Heart left ventricle (tissue), 16 donors: Measurements from ENCODE around the gene PEAK1. TPM values are rescaled to one million over a fixed set of nuclear protein-coding genes. Genes with fewer than 3 reads are reported as not detected.

Source experiments
- ATAC-seq, 4 donors: fragments of 200-7000 bp; cut with Tn5 transposase; one replicate each; pipeline ENCODE4 v1.9.1; 2020 to 2022; ENCODE audit warnings: moderate library complexity in 4 of 4, mild to moderate bottlenecking in 3 of 4, moderate number of reproducible peaks in 1 of 4
- DNase-seq, 5 donors: peaks; one replicate each; pipeline ENCODE4 v3.0.0-alpha.2; 2020
- H3K27ac ChIP-seq, 12 donors: fragments of 200-600 bp; sonication (generic) in 4 of 12; one replicate each; pipeline versions ENCODE4 v1.5.0 to v1.8.0; 2016 to 2022; ENCODE audit warnings: mild to moderate bottlenecking in 2 of 12
- H3K27me3 ChIP-seq, 9 donors: fragments of 200-600 bp; sonication (generic) in 2 of 9; one replicate each; pipeline versions ENCODE4 v1.5.1 to v1.8.0; 2016 to 2022; ENCODE audit warnings: mild to moderate bottlenecking in 3 of 9
- H3K36me3 ChIP-seq, 9 donors: fragments of 200-600 bp; sonication (generic) in 2 of 9; one replicate each; pipeline versions ENCODE4 v1.5.0 to v1.8.0; 2018 to 2022; ENCODE audit warnings: mild to moderate bottlenecking in 2 of 9
- H3K4me1 ChIP-seq, 12 donors: fragments of 200-600 bp; sonication (generic) in 4 of 12; one replicate each; pipeline versions ENCODE4 v1.5.0 to v1.8.0; 2016 to 2022; ENCODE audit warnings: mild to moderate bottlenecking in 3 of 12
- H3K4me3 ChIP-seq, 12 donors: fragments of 200-600 bp; sonication (generic) in 4 of 12; one replicate each; pipeline versions ENCODE4 v1.5.0 to v1.8.0; 2017 to 2022; ENCODE audit warnings: mild to moderate bottlenecking in 9 of 12, moderate library complexity in 4 of 12
- H3K9me3 ChIP-seq, 12 donors: fragments of 200-600 bp; sonication (generic) in 4 of 12; one replicate each; pipeline versions ENCODE4 v1.5.0 to v1.8.0; 2016 to 2022; ENCODE audit warnings: mild to moderate bottlenecking in 1 of 12
- CTCF ChIP-seq, 12 donors: fragments of 200-600 bp; sonication (generic) in 4 of 12; IDR thresholded peaks; one replicate each; pipeline versions ENCODE4 v1.5.0 to v1.8.0; 2018 to 2022; ENCODE audit warnings: antibody characterized with exemption in 12 of 12, mild to moderate bottlenecking in 5 of 12
- POLR2A ChIP-seq, 2 donors: fragments of 450-650 bp; IDR thresholded peaks; one replicate each; pipeline ENCODE4 v1.6.1; 2017; ENCODE audit warnings: antibody characterized with exemption in 2 of 2, mild to moderate bottlenecking in 2 of 2, moderate library complexity in 2 of 2
- WGBS, 4 donors: extraction: QIAGEN DNeasy Blood & Tissue Kit in 2 of 4; methylation state at CpG; one replicate each; pipeline versions ENCODE4 v1.1.5 to v1.1.7; 2013 to 2018; 5-methylcytosine and 5-hydroxymethylcytosine counted together
- intact Hi-C, 10 donors: fragments of 100-400 bp; cut with DNase I; formaldehyde crosslinking; loops; one replicate each; pipeline versions ENCODE4 v1.11.1 to v1.14.2; 2022
- polyA plus RNA-seq, 2 donors: library from polyadenylated mRNA; stranded (reverse); fragments of 200-250 nt; gene quantifications; one replicate each; pipeline ENCODE4 v1.2.3, GENCODE V29; 2013
- total RNA-seq, 9 donors: library from RNA; depleted of rRNA in 2 of 9; stranded (reverse); fragments of >200 nt in 2 of 9; fragmentation: NEBNext Ultra II Directional in 3 of 9; extraction: Animal tissue kit (Norgen Biotek cat#: 25700) in 3 of 9; gene quantifications; one replicate each; pipeline versions ENCODE4 v1.1.0 to v1.2.4, GENCODE V29; 2016 to 2023
- donor health status: ischemic (EF 13 %, LVEDD 7.1; RV severe dilation, severe dysfunction).
- donor health status: healthy with polysubstance abuse.
- donor health status: DM: no; HTN: yes; CAD: no.
- donor health status: DM: no; HTN: no; CAD: no.
- donor health status: ischemic (EF 25% LVEDD 6.9; RV normal size, moderate dysfunction).
- donor health status: ischemic (EF 25% LVEDD 5.7; RV mildly dilated, moderate dysfunction).
- donor health status: healthy.
- donor health status: DM: yes; HTN: yes; CAD: no.
- donor health status: ischemic (EF 35%, LVEDD 5.7; RV mildly dilated, moderate dysfunction).
- donor health status: nonischemic (EF 11% LVEDD 7.7; RV severe dilation, severe dysfunction).
- donor health status: DM: yes; HTN: yes; CAD: no.
- donor health status: PGD.
- donor health status: ischemic (EF 29% LVEDD 5.4; RV normal size, mild dysfunction).
- donor health status: nonischemic (EF 23%, LVEDD 6.1; RV moderate dilation, normal function).

The PEAK1 gene
- total and polyA plus RNA-seq, 11 donors: 12.8 to 139 (median 86.3) TPM

- Histone ChIP-seq H3K4me3 (no peak overlapping the region), H3K9me3 (no peaks in the 10 kb centered on the region), H3K27ac (no peak overlapping the region), H3K27me3 (no peaks in the 10 kb centered on the region), H3K36me3 (peaks cover 0 to 57% (median 51%) of the 10 kb centered on the region in 9 donors), H3K4me1 (peaks cover 0 to 8% (median 0%) of the 10 kb centered on the region in 12 donors)
- intact Hi-C loops: no loop called here
- DNase-seq: no peak
- no peak for TF ChIP-seq CTCF (IDR thresholded peaks at IDR 0.05)
- TF ChIP-seq POLR2A (IDR thresholded peaks at IDR 0.05): no peak
- ATAC-seq: no peak
- WGBS, 4 donors: 88 to 96% (median 93%) methylated on average over 2 of the region's 2 CpGs
Measured at GRCh38 chr15:77053709-77054108, 366.2 kb downstream of the PEAK1 start.

GRCh38 chr15:77052556-77052955 is 367.3 kb downstream of the PEAK1 start:
- Histone ChIP-seq H3K27ac (no peak overlapping the region), H3K4me3 (no peak overlapping the region), H3K9me3 (no peaks in the 10 kb centered on the region), H3K27me3 (no peaks in the 10 kb centered on the region), H3K4me1 (peaks cover 0 to 8% (median 0%) of the 10 kb centered on the region in 12 donors), H3K36me3 (peaks cover 0 to 60% (median 54%) of the 10 kb centered on the region in 9 donors)
- DNase-seq (no peak), ATAC-seq (no peak)
- intact Hi-C loops: no loop called here
- 63 to 73% (median 67%) methylated on average over 2 of the region's 2 CpGs for WGBS, 4 donors
- TF ChIP-seq CTCF (IDR thresholded peaks at IDR 0.05) (no peak), POLR2A (IDR thresholded peaks at IDR 0.05) (no peak)

Other genes starting within 250 kb of the PEAK1 start
- 10 to 100 TPM; 22.6 to 54.1 (median 39.9) TPM for gene HMG20A, start 784 bp upstream of the PEAK1 start, total RNA-seq
- gene HMG20A, start 784 bp upstream of the PEAK1 start, polyA plus RNA-seq: 10 to 100 TPM; 14.8 to 16.1 TPM
- gene LINGO1, start 212.8 kb upstream of the PEAK1 start, total RNA-seq: 1 to 10 TPM in 7 of 9 donors, under 1 TPM in 2; 0.49 to 4.0 (median 1.7) TPM
- gene LINGO1, start 212.8 kb upstream of the PEAK1 start, polyA plus RNA-seq: 1 to 10 TPM; 1.3 to 2.8 TPM